ENCODE results near the gene TRIM38. TPM values are rescaled to one million over a fixed set of nuclear protein-coding genes. Genes with fewer than 3 reads are reported as not detected.

Gene TRIM38
- total RNA-seq, 2 experiments from 2014 or later = 19.1 to 19.7 TPM

GRCh38 chr6:25960734-25961133 is 1.9 kb upstream of the TRIM38 start:
- Mint-ChIP-seq H3K9me3 (peaks cover 34% of the 10 kb centered on the region), H3K27ac (peak overlapping the region; percentile 99), H3K4me1 (ENCODE audit: low read depth) (peaks cover 60% of the 10 kb centered on the region), H3K4me3 (no peak overlapping the region), H3K36me3 (ENCODE audit: low read depth) (peaks cover 48% of the 10 kb centered on the region), H3K27me3 (ENCODE audit: low read depth) (no peaks in the 10 kb centered on the region)
- CTCF ChIA-PET = no interaction called here
- DNase-seq = peak; percentile 83
- intact Hi-C loops (cut with micrococcal nuclease) = no loop called here

- H3K4me1 Mint-ChIP-seq (ENCODE audit: low read depth) = peaks cover 70% of the 10 kb centered on the region
- H3K9me3 Mint-ChIP-seq = peaks cover 34% of the 10 kb centered on the region
- intact Hi-C loops (cut with micrococcal nuclease) = loop anchor here (1.0 to 2.0 kb wide), 6 partner anchors 15 to 823 kb away; a partner anchor contains a TSS
- H3K4me3 Mint-ChIP-seq = peak overlapping the region; percentile 99
- H3K27me3 Mint-ChIP-seq (ENCODE audit: low read depth) = no peaks in the 10 kb centered on the region
- CTCF ChIA-PET = interaction anchor here (0.7 to 1.5 kb wide), 7 partner anchors 16 to 173 kb away, joined by 3 to 5 read pairs (median 4); no protein-coding TSS in a partner anchor
- peaks cover 58% of the 10 kb centered on the region for H3K36me3 Mint-ChIP-seq (ENCODE audit: low read depth)
- peak overlapping the region; percentile 99 for H3K27ac Mint-ChIP-seq
- no peak for DNase-seq
These were observed 918 bp upstream of the TRIM38 start for GRCh38 chr6:25961619-25962148.

GRCh38 chr6:25963426-25964123 is 973 bp downstream of the TRIM38 start:
- Mint-ChIP-seq H3K27ac (peak overlapping the region; percentile 88), H3K4me3 (peak overlapping the region; percentile 99), H3K27me3 (ENCODE audit: low read depth) (no peaks in the 10 kb centered on the region), H3K9me3 (peaks cover 28% of the 10 kb centered on the region), H3K36me3 (ENCODE audit: low read depth) (peaks cover 69% of the 10 kb centered on the region), H3K4me1 (ENCODE audit: low read depth) (peaks cover 79% of the 10 kb centered on the region)
- intact Hi-C loops (cut with micrococcal nuclease) = loop anchor here (2.0 kb wide), 1 partner anchor 825 kb away; no protein-coding TSS in a partner anchor
- DNase-seq = no peak
- CTCF ChIA-PET = no interaction called here

- H3K4me3 Mint-ChIP-seq = peak overlapping the region; percentile 66
- no peaks in the 10 kb centered on the region for H3K27me3 Mint-ChIP-seq (ENCODE audit: low read depth)
- H3K36me3 Mint-ChIP-seq (ENCODE audit: low read depth) = peaks cover 70% of the 10 kb centered on the region
- no peak overlapping the region for H3K27ac Mint-ChIP-seq
- peaks cover 74% of the 10 kb centered on the region for H3K4me1 Mint-ChIP-seq (ENCODE audit: low read depth)
- DNase-seq = no peak
- intact Hi-C loops (cut with micrococcal nuclease) = no loop called here
- peaks cover 14% of the 10 kb centered on the region for H3K9me3 Mint-ChIP-seq
- CTCF ChIA-PET = interaction anchor here (0.6 to 3.1 kb wide), 5 partner anchors 10 to 177 kb away, joined by 3 to 16 read pairs (median 3); no protein-coding TSS in a partner anchor
These were observed 2.5 kb downstream of the TRIM38 start for GRCh38 chr6:25965058-25965457.

- Mint-ChIP-seq H3K4me1 (ENCODE audit: low read depth) (peaks cover 72% of the 10 kb centered on the region), H3K36me3 (ENCODE audit: low read depth) (peaks cover 74% of the 10 kb centered on the region), H3K27ac (peak overlapping the region; percentile 57), H3K9me3 (no peaks in the 10 kb centered on the region), H3K4me3 (peak overlapping the region; percentile 69), H3K27me3 (ENCODE audit: low read depth) (no peaks in the 10 kb centered on the region)
- CTCF ChIA-PET = interaction anchor here (1.4 to 3.1 kb wide), 2 partner anchors 25 to 36 kb away, joined by 7 to 16 read pairs; no protein-coding TSS in a partner anchor
- peak; percentile 45 for DNase-seq
- intact Hi-C loops (cut with micrococcal nuclease) = no loop called here
These were observed 4.1 kb downstream of the TRIM38 start for GRCh38 chr6:25966711-25967110.

GRCh38 chr6:25968769-25969168 is 6.2 kb downstream of the TRIM38 start:
- Mint-ChIP-seq H3K36me3 (ENCODE audit: low read depth) (peaks cover 80% of the 10 kb centered on the region), H3K9me3 (no peaks in the 10 kb centered on the region), H3K27me3 (ENCODE audit: low read depth) (no peaks in the 10 kb centered on the region), H3K4me1 (ENCODE audit: low read depth) (peaks cover 81% of the 10 kb centered on the region), H3K27ac (peak overlapping the region; percentile 60), H3K4me3 (peak overlapping the region; percentile 16)
- intact Hi-C loops (cut with micrococcal nuclease) = no loop called here
- DNase-seq = no peak
- CTCF ChIA-PET = interaction anchor here (0.6 to 2.8 kb wide), 5 partner anchors 8 to 34 kb away, joined by 3 to 13 read pairs (median 5); no protein-coding TSS in a partner anchor

GRCh38 chr6:25971187-25971821 is 8.7 kb downstream of the TRIM38 start:
- intact Hi-C loops (cut with micrococcal nuclease) = no loop called here
- peak overlapping the region; percentile 14 for H3K27ac Mint-ChIP-seq
- no peaks in the 10 kb centered on the region for H3K27me3 Mint-ChIP-seq (ENCODE audit: low read depth)
- H3K36me3 Mint-ChIP-seq (ENCODE audit: low read depth) = peaks cover 71% of the 10 kb centered on the region
- no peaks in the 10 kb centered on the region for H3K9me3 Mint-ChIP-seq
- peak; percentile 41 for DNase-seq
- CTCF ChIA-PET = no interaction called here
- H3K4me3 Mint-ChIP-seq = no peak overlapping the region
- peaks cover 79% of the 10 kb centered on the region for H3K4me1 Mint-ChIP-seq (ENCODE audit: low read depth)

GRCh38 chr6:25972128-25972527 is 9.5 kb downstream of the TRIM38 start:
- CTCF ChIA-PET = interaction anchor here (0.8 to 1.2 kb wide), 2 partner anchors 20 to 31 kb away, joined by 3 to 5 read pairs; no protein-coding TSS in a partner anchor
- peak overlapping the region; percentile 10 for H3K27ac Mint-ChIP-seq
- H3K27me3 Mint-ChIP-seq (ENCODE audit: low read depth) = no peaks in the 10 kb centered on the region
- DNase-seq = no peak
- no peaks in the 10 kb centered on the region for H3K9me3 Mint-ChIP-seq
- H3K4me3 Mint-ChIP-seq = no peak overlapping the region
- peaks cover 78% of the 10 kb centered on the region for H3K4me1 Mint-ChIP-seq (ENCODE audit: low read depth)
- intact Hi-C loops (cut with micrococcal nuclease) = no loop called here
- peaks cover 71% of the 10 kb centered on the region for H3K36me3 Mint-ChIP-seq (ENCODE audit: low read depth)

- Mint-ChIP-seq H3K27ac (no peak overlapping the region), H3K4me1 (ENCODE audit: low read depth) (peaks cover 75% of the 10 kb centered on the region), H3K4me3 (no peak overlapping the region), H3K27me3 (ENCODE audit: low read depth) (no peaks in the 10 kb centered on the region), H3K36me3 (ENCODE audit: low read depth) (peaks cover 69% of the 10 kb centered on the region), H3K9me3 (no peaks in the 10 kb centered on the region)
- intact Hi-C loops (cut with micrococcal nuclease) = no loop called here
- no peak for DNase-seq
- CTCF ChIA-PET = interaction anchor here (0.6 to 1.2 kb wide), 3 partner anchors 19 to 253 kb away, joined by 3 to 5 read pairs (median 5); no protein-coding TSS in a partner anchor
These were observed 10.3 kb downstream of the TRIM38 start for GRCh38 chr6:25972902-25973301.

- H3K27ac Mint-ChIP-seq = no peak overlapping the region
- H3K9me3 Mint-ChIP-seq = no peaks in the 10 kb centered on the region
- peaks cover 60% of the 10 kb centered on the region for H3K36me3 Mint-ChIP-seq (ENCODE audit: low read depth)
- H3K4me3 Mint-ChIP-seq = no peak overlapping the region
- H3K4me1 Mint-ChIP-seq (ENCODE audit: low read depth) = peaks cover 65% of the 10 kb centered on the region
- intact Hi-C loops (cut with micrococcal nuclease) = no loop called here
- no peaks in the 10 kb centered on the region for H3K27me3 Mint-ChIP-seq (ENCODE audit: low read depth)
- no peak for DNase-seq
- CTCF ChIA-PET = interaction anchor here (0.6 kb wide), 1 partner anchor 306 kb away, joined by 3 read pairs; no protein-coding TSS in a partner anchor
These were observed 11.4 kb downstream of the TRIM38 start for GRCh38 chr6:25973923-25974555.

- Mint-ChIP-seq H3K4me3 (no peak overlapping the region), H3K4me1 (ENCODE audit: low read depth) (peaks cover 57% of the 10 kb centered on the region), H3K27me3 (ENCODE audit: low read depth) (no peaks in the 10 kb centered on the region), H3K9me3 (no peaks in the 10 kb centered on the region), H3K36me3 (ENCODE audit: low read depth) (peaks cover 54% of the 10 kb centered on the region), H3K27ac (peak overlapping the region; percentile 46)
- CTCF ChIA-PET = interaction anchor here (0.6 to 1.2 kb wide), 5 partner anchors 8 to 253 kb away, joined by 3 to 5 read pairs (median 4); no protein-coding TSS in a partner anchor
- DNase-seq = no peak
- intact Hi-C loops (cut with micrococcal nuclease) = loop anchor here (1.0 to 2.0 kb wide), 3 partner anchors 14 to 838 kb away; partner anchors contain the start of gene TRIM38
These were observed 13.4 kb downstream of the TRIM38 start for GRCh38 chr6:25975923-25976560.
